ENCODE results near the gene TTBK1.

TTBK1 gene

GRCh38 chr6:43254138-43254817 lies 11.0 kb downstream of the TTBK1 start:
- DNase-seq = no peak

- no peak for DNase-seq
Measured at GRCh38 chr6:43254846-43255245, 11.6 kb downstream of the TTBK1 start.

GRCh38 chr6:43255408-43256054 lies 12.2 kb downstream of the TTBK1 start:
- no peak for DNase-seq

DNA sequence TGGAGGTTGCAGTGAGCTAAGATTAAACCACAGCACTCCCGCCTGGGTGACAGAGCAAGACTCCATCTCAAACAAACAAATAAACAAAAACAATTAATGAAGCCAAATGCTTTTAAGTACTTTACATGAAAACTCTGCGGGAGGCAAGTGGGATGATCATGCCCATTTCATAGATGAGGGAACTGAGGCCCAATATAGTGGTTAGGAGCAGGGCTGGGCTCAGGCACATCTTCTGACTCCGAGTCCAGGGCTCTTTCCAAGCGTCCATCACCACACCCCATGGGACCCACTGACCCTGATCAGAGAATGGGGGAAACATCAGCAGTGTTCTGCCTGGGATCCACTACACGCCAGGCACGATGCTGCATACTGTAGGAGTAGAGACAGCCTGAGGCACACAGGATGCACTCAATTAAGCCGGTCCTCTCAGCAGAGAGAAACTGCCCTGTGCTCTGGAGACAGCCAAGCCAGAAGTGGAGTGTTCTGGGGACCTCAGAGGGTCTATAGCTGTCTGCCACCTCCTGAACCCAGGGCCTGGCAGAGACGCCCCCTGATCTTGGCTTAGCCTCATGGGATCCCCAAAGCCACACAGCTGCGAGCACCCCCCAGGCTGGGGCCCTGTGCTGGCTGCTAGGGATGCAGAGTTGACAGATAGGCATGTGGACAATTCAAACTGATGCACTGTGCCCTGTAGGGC lies 13.5 kb downstream of the TTBK1 start:
- no peak for DNase-seq

DNA sequence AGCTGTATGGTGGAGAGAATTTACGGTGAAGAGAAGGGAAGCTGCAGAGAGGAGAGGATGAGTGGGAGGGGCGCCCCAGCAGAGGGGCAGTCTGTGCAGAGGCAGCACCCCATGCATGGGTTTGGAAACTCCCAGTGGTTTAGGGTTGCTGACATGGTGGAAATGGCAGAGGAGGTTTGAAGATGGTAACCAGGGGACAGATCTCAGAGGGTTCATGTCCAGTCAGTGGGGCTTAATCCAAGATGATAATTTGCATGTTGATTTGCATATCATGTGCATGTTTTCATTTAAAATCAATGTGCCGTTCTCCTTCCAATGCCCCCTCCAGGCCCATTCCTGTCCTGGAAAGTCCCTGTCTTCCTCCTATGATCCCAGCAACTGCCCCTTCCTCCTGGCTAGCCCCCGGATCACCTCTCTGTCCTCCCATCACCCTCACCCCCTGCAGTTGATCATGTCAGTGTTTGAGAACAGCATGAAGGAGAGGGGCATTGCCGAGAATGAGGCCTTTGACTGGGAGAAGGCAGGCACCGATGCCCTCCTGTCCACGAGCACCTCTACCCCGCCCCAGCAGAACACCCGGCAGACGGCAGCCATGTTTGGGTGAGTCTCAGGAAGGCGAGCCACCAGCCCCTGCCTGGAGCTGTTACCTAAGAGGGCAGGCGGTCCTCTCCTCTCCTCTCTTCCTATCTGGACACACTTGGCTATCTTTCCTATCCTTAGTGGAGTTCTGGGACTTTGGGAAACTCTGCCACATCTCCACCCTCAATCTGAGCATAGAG lies 14.3 kb downstream of the TTBK1 start:
- no peak for DNase-seq

DNA sequence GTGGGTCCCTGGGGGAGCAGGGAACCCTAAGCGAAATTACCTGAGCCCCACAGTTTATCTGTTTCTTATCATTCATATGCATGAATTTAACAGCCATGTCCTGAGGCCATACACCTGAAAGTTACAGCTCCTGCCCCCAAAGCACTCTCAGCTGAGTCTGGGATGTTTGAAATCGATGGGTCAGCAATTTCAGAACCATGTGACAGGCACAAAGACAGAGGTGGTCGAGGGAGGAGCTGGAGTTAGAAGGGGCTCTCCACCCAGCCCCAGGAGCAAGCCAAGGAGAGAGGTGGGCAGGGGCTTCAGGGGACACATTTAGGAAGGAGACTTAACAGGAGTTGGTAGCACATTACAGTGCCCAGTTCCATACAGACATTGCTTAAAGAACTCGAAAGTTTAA lies 14.9 kb downstream of the TTBK1 start:
- DNase-seq = no peak

- no peak for DNase-seq
Measured at GRCh38 chr6:43258807-43259686, 15.8 kb downstream of the TTBK1 start.

- no peak for DNase-seq
Measured at GRCh38 chr6:43260791-43261190, 17.5 kb downstream of the TTBK1 start.

- DNase-seq = no peak
Measured at GRCh38 chr6:43261198-43261597, 17.9 kb downstream of the TTBK1 start.

DNA sequence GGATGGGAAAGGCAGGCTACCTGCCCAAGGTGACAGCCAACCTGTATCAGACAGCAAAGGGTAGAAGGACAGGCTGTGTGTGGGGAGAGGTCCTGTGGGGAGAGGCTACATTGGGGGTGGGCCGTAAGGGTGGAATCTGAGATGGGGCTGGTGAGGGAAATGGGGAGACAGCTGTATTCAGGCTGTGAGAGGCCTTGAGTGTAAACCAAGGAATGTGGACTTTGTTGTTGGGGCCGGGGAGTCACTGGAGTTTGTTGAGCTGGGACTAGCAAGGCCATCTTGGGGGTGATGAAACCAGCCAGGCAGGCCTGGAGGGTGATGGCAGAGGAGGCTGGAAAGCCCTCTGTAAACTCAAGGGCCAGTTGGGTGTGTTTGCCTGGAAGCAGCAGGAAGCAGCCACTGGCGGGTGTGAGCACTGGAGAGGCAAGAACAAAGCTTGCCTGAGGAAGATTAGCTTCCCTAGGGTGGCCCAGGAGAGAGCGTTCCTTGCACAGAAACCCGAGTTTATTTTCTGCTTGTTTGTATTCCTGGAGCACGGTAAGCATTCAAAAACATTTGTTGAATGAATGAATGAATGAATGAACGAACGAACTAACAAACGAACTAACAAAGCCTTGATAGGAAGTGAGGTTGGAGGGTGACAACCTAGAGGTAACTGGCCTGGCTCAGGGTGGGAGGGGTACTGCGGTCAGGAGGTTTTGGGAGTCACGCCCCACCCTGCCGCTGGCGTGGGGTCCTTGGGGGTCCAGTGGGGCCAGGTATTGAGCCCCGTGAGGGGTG lies 18.9 kb downstream of the TTBK1 start:
- DNase-seq = peak in 2 of 58 donors; percentile 23 to 25

DNA sequence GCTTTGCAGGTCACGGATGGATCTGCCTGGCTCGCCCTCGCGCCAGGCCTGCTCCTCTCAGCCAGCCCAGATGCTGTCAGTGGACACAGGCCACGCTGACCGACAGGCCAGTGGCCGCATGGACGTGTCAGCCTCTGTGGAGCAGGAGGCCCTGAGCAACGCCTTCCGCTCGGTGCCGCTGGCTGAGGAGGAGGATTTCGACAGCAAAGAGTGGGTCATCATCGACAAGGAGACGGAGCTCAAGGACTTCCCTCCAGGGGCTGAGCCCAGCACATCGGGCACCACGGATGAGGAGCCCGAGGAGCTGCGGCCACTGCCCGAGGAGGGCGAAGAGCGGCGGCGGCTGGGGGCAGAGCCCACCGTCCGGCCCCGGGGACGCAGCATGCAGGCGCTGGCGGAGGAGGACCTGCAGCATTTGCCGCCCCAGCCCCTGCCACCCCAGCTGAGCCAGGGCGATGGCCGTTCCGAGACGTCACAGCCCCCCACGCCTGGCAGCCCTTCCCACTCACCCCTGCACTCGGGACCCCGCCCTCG lies 19.6 kb downstream of the TTBK1 start:
- no peak for DNase-seq

DNA sequence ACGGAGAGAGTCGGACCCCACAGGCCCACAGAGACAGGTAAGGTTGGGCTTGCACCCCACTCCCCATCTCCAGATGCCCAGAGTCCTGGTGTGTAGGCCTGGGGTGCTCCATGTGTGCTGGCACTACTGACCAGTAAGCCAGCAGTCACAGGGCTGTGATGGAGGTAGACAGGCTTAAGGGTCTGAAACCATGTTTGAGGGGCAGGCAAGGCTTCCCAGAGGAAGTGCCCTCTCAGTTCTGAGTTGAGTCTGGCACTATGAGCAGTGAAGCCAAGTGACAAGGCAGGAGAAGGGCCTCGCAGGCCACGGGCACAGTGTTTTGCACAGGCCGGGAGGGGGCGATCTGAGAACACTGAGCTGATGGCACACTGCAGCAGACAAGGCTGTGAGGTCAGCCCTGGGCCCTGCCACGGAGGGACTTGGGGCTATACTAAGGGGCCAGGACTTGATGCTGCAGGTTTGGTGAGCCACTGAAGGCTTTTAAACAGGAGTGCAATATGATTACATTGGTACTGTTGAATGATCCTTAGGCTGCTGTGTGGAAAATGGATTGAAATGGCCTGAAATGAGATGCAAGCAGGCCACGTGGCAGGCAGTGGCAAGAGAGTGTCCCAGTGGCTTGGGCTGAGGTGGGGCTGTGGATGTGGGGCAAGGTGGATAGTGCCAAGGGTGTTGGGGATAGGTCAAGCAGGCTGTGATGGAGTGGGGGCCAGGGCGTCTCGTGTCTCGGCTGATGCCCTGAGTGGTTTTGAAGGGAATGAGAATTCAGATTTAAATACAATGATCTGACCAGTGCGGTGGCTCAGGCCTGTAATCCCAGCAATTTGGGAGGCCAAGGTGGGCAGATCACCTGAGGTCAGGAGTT lies 20.3 kb downstream of the TTBK1 start:
- DNase-seq = peak in 34 of 58 donors; percentile 10 to 58 (median 22)

DNA sequence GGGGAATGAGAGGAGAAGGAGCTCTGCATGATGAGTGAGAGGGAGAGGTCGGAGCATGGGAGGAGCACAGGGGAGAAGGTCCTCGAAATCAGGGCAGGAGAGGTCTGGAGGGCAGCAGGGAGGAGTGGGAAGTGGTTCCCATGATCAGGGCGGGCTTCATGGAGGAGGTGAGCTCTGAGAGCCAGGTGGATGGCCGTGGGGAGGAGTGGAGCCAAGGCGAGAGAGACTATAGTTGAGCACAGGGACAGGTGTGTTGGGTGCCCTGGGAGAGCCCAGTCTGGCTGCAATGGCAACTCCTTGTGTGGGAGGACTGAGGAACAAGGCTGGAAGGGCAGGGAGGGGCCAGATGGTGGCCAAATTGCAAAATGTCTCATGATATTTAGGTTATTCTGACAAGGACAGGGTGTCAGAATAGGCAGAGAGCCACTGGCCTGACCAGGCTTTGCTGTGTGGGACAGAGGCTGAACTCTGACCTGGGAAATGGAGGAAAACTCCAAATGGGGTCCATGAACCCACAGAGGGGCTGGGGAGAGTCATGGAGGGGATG lies 21.4 kb downstream of the TTBK1 start:
- no peak for DNase-seq

- no peak for DNase-seq
Measured at GRCh38 chr6:43265564-43265963, 22.3 kb downstream of the TTBK1 start.

DNA sequence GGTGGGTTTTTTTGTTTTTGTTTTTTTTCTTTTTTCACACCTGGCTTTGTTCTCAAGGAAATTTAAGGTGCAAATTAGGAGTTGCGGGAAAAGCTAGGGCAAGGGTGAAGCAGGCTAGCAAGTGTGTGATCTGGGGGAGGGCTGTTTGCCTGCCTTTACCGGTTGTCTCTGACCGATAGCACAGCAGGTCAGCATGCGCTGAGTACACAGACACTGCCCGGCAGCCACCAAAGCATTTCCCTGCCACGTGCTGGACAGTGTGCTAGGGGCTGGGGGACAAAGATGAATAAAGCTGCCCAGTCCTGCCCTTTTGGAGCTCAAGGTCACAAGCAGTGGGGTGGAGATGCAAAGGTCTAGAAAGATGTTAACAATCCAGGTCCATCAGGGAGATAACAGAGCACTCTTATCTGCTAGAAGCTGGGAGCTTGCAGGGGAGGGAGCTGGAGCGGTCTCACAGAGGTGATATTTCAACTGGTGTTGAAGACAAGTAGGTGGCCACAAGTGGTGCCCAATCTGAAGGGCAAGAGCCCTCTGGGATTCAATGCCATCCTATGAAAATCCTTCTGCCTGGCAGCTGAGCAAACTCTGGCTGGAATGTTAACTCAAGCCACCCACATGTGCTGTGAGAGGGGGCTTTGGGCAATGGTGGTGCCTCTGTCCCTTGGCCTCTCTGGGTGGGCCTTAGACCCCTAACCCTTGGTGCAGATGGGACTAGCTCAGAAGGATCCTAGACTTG lies 24.5 kb downstream of the TTBK1 start:
- DNase-seq = no peak

GRCh38 chr6:43268355-43268700 lies 25.0 kb downstream of the TTBK1 start:
- DNase-seq = peak in 55 of 58 donors; percentile 15 to 90 (median 68)

DNA sequence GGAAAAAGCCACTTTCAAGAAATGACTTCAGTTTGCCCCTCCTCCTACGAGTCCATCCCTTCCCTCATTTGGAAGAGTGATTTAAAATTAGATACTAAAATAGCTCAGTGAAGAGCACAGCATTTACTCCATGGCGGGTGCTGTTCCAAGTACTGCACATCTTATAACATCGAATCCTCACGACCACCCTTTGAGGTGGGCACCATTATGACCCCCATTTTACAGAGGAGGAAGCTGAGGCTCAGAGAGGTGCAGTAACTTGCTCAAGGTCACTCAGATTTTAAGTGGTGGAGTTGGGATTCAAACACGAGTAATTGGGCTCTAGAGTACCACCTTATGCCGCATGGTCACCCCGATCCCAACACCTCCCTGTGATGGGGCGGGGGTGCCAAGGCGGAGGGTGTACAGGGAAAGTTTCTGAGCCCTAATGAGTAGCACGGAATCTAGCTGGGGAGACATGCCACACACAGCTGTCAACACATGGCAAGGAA lies 25.5 kb downstream of the TTBK1 start:
- DNase-seq = no peak
